Natural killer cell (primary cell): Measurements from ENCODE around the gene C22orf31. TPM values are rescaled to one million over a fixed set of nuclear protein-coding genes. Genes with fewer than 3 reads are reported as not detected.

Source experiments
- ATAC-seq, 3 donors: fragments of 150-1000 bp in 2 of 3; fragments of 200-7000 bp in 1 of 3; cut with Tn5 transposase; 1 replicate in 1 of 3; 2 replicates in 2 of 3; pipeline ENCODE4 v1.10.0; 2021; ENCODE audit warnings: mild to moderate bottlenecking in 2 of 3, moderate library complexity in 2 of 3
- DNase-seq, 2 donors: peaks; one replicate each; pipeline versions ENCODE4 v3.0.0 to v3.0.0-alpha.2; 2013 to 2021; ENCODE audit warnings: mixed read lengths in 1 of 2
- H3K27ac ChIP-seq: one replicate; pipeline ENCODE4 v1.5.1; 2013; ENCODE audit warnings: mild to moderate bottlenecking, low read length
- H3K27me3 ChIP-seq: one replicate; pipeline ENCODE4 v1.6.1; 2013; ENCODE audit warnings: low read length; ENCODE audit not compliant: control insufficient read depth, insufficient read depth
- H3K36me3 ChIP-seq: one replicate; pipeline ENCODE4 v1.6.1; 2013; ENCODE audit warnings: low read length; ENCODE audit not compliant: control insufficient read depth, insufficient read depth
- H3K4me1 ChIP-seq: one replicate; pipeline ENCODE4 v1.6.1; 2013; ENCODE audit warnings: low read length; ENCODE audit not compliant: control insufficient read depth, insufficient read depth
- H3K4me3 ChIP-seq: one replicate; pipeline ENCODE4 v1.5.1; 2013; ENCODE audit warnings: low read length
- H3K9me3 ChIP-seq: one replicate; pipeline ENCODE4 v1.6.1; 2013; ENCODE audit warnings: low read length; ENCODE audit not compliant: control insufficient read depth, insufficient read depth
- H3K27ac Mint-ChIP-seq, 2 donors: one replicate each; pipeline ENCODE4 v1.8.0; 2022; ENCODE audit warnings: mild to moderate bottlenecking in 2 of 2, mixed read lengths in 2 of 2, moderate library complexity in 1 of 2
- H3K27me3 Mint-ChIP-seq, 2 donors: one replicate each; pipeline ENCODE4 v1.8.0; 2022; ENCODE audit warnings: low read depth in 2 of 2, mixed read lengths in 2 of 2
- H3K36me3 Mint-ChIP-seq: one replicate; pipeline ENCODE4 v1.8.0; 2022; ENCODE audit warnings: mixed read lengths
- H3K4me1 Mint-ChIP-seq, 2 donors: one replicate each; pipeline ENCODE4 v1.8.0; 2022; ENCODE audit warnings: mixed read lengths in 2 of 2
- H3K4me3 Mint-ChIP-seq: one replicate; pipeline ENCODE4 v1.8.0; 2022; ENCODE audit warnings: mild to moderate bottlenecking, moderate library complexity, mixed read lengths
- H3K9me3 Mint-ChIP-seq, 2 donors: one replicate each; pipeline ENCODE4 v1.8.0; 2022; ENCODE audit warnings: mixed read lengths in 2 of 2
- CTCF ChIP-seq: fragments of 200-600 bp; IDR thresholded peaks from one replicate; pipeline ENCODE4 v1.8.0; 2022; ENCODE audit warnings: antibody characterized with exemption
- WGBS: methylation state at CpG from one replicate; pipeline ENCODE4 v1.1.7; 2013; ENCODE audit warnings: missing lambda C conversion rate; ENCODE audit not compliant: insufficient coverage; 5-methylcytosine and 5-hydroxymethylcytosine counted together
- intact Hi-C: fragments of 100-400 bp; cut with micrococcal nuclease; formaldehyde crosslinking; loops from one replicate; pipeline ENCODE4 v1.14.2; 2022
- total RNA-seq, 4 donors: library from RNA; stranded (reverse); fragments of 120-200 nt in 1 of 4; gene quantifications; one replicate each; pipeline versions ENCODE4 v1.2.3 to v1.2.4, GENCODE V29; 2013 to 2022

The C22orf31 gene
- total RNA-seq, 3 donors from 2014 or later (not counting 1 experiment from before 2014, with no cell fraction given), result not detected

DNA sequence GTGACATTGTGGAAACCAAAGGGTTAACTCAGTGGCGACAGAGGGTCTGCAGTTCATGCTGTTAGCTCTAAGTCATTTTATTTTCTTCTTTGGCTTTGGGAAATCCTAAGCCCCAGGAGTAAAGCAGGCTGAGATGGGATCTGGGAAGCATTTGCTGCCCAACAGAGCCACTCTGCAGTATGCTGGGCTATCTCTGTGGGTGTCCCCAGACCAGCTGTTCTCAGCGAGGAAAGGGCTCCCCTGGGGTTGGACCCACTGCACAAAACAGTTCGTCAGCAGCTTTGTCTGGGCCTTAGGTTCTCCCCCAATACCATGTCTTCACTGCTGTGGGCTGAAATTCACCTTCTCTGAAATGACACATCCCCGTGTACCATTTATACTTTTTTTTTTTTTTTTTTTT, 45.2 kb upstream of the C22orf31 start:
- Mint-ChIP-seq H3K27me3 (peaks cover 6 to 8% of the 10 kb centered on the region in 2 donors), H3K4me3 (no peak overlapping the region), H3K4me1 (no peaks in the 10 kb centered on the region), H3K36me3 (no peaks in the 10 kb centered on the region), H3K27ac (no peak overlapping the region), H3K9me3 (no peaks in the 10 kb centered on the region)
- ATAC-seq, result no peak
- no peak overlapping the region for H3K27ac ChIP-seq
- no peaks in the 10 kb centered on the region for H3K36me3 ChIP-seq
- WGBS, result 69% methylated on average over 3 of the region's 4 CpGs
- intact Hi-C loops, result no loop called here
- no peaks in the 10 kb centered on the region for H3K9me3 ChIP-seq
- no peaks in the 10 kb centered on the region for H3K27me3 ChIP-seq
- no peaks in the 10 kb centered on the region for H3K4me1 ChIP-seq
- DNase-seq, result no peak
- H3K4me3 ChIP-seq, result no peak overlapping the region
- no peak for TF ChIP-seq CTCF

DNA sequence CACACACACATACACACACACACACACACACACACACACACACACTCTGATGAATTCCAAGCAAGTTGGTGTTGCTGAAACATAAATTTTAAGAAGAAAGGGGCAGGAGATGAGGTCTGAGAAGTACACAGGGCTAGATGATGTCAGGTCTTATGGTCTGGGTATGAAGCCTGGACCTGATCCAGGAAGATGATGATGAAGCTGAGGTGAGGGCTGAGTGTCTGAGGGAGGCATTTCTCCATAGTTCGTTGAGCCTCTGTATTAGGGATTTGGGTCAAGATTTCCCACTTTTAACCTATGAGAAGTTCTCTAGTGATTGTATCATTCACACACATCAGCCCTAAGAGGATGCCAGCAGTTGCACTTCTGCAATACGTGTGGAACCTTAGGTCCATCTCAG, 43.8 kb upstream of the C22orf31 start:
- Histone ChIP-seq H3K36me3 (no peaks in the 10 kb centered on the region), H3K4me1 (no peaks in the 10 kb centered on the region), H3K9me3 (no peaks in the 10 kb centered on the region), H3K27ac (no peak overlapping the region), H3K4me3 (no peak overlapping the region), H3K27me3 (no peaks in the 10 kb centered on the region)
- ATAC-seq (no peak), DNase-seq (no peak)
- H3K27me3 Mint-ChIP-seq, result peaks cover 4 to 6% of the 10 kb centered on the region in 2 donors
- H3K9me3 Mint-ChIP-seq, result no peaks in the 10 kb centered on the region
- no peak for TF ChIP-seq CTCF
- intact Hi-C loops, result no loop called here
- H3K4me3 Mint-ChIP-seq, result no peak overlapping the region
- no peaks in the 10 kb centered on the region for H3K4me1 Mint-ChIP-seq
- no peak overlapping the region for H3K27ac Mint-ChIP-seq
- no peaks in the 10 kb centered on the region for H3K36me3 Mint-ChIP-seq
- WGBS, result 80% methylated on average over 2 of the region's 2 CpGs

GRCh38 chr22:29103121-29103520, 41.5 kb upstream of the C22orf31 start:
- no peak overlapping the region for H3K4me3 Mint-ChIP-seq

More at GRCh38 chr22:29103121-29103520, 41.5 kb upstream of the C22orf31 start:
- Mint-ChIP-seq H3K36me3 (no peaks in the 10 kb centered on the region), H3K9me3 (no peaks in the 10 kb centered on the region), H3K27ac (no peak overlapping the region), H3K4me1 (no peaks in the 10 kb centered on the region), H3K27me3 (peaks cover 2 to 6% of the 10 kb centered on the region in 2 donors)
- no peak overlapping the region for H3K27ac ChIP-seq
- H3K9me3 ChIP-seq, result no peaks in the 10 kb centered on the region
- intact Hi-C loops, result no loop called here
- WGBS, result 100% methylated on average over 1 of the region's 1 CpG
- ATAC-seq (no peak), DNase-seq (no peak)
- no peak for TF ChIP-seq CTCF
- H3K4me1 ChIP-seq, result no peaks in the 10 kb centered on the region
- H3K36me3 ChIP-seq, result no peaks in the 10 kb centered on the region
- H3K27me3 ChIP-seq, result no peaks in the 10 kb centered on the region
- H3K4me3 ChIP-seq, result no peak overlapping the region
